ENCODE results near the gene VDR.

DNA sequence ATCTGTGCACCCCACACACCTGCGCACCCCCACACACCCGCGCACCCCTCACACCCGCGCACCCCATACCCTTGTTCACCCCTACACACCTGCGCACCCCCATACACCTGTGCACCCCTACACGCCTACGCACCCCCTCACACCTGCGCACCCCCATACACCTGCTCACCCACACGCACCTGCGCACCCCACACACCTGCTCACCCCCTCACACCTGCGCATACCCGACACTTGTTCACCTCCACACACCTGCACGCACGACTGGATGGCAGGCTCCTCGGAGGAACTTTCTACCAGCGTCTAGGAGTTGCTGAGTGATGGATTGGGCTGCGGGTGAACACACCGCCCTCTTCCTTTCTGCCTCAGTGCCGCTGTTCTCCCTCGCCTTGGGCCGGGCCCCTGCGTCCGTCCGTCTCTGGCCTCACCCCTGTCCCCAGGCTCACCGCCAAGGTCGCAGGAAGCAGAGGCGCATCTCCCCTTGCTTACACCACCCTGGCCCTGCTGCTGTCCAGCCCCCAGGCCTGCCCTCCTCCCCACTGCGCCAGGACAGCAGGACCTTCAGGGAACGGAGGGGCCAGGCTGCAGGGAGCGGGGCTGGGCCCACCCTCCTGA lies 37.9 kb upstream of the VDR start:
- TF ChIP-seq ZNF274 (IDR thresholded peaks at IDR 0.05; ENCODE audit: low read depth, low read length) (no peak), SUZ12 (IDR thresholded peaks at IDR 0.05; ENCODE audit: extremely low read depth, insufficient read depth, insufficient read length) (no peak)

Measured in NT2/D1 (cell line).